GM12864 (cell line): ENCODE results near the gene CUEDC1.

Experiments
- DNase-seq: peaks from one replicate; pipeline ENCODE4 v3.0.0-alpha.2; 2011; ENCODE audit warnings: low read depth
- H3K4me3 ChIP-seq: 2 replicates; pipeline ENCODE4 v1.5.1; 2011; ENCODE audit warnings: mild to moderate bottlenecking, low read depth, low read length, control low read depth
- CTCF ChIP-seq: IDR thresholded peaks from 2 replicates; pipeline ENCODE4 v1.5.1; 2011; ENCODE audit warnings: low read depth, mild to moderate bottlenecking, moderate library complexity, low read length, control low read depth, inconsistent platforms; ENCODE audit errors: missing control alignments

The CUEDC1 gene

GRCh38 chr17:57914273-57915142, 40.7 kb downstream of the CUEDC1 start:
- DNase-seq, result no peak
- H3K4me3 ChIP-seq, result no peak overlapping the region
- TF ChIP-seq CTCF, result no peak

GRCh38 chr17:57913575-57914272, 41.5 kb downstream of the CUEDC1 start:
- DNase-seq, result no peak

GRCh38 chr17:57911834-57912673, 43.2 kb downstream of the CUEDC1 start:
- DNase-seq, result no peak
- no peak overlapping the region for H3K4me3 ChIP-seq
- TF ChIP-seq CTCF, result no peak

More at GRCh38 chr17:57913575-57914272, 41.5 kb downstream of the CUEDC1 start:
- no peak for TF ChIP-seq CTCF
- no peak overlapping the region for H3K4me3 ChIP-seq

GRCh38 chr17:57910462-57911420, 44.5 kb downstream of the CUEDC1 start:
- no peak for TF ChIP-seq CTCF
- H3K4me3 ChIP-seq, result no peak overlapping the region
- DNase-seq, result no peak

- no peak overlapping the region for H3K4me3 ChIP-seq
- TF ChIP-seq CTCF, result no peak
- DNase-seq, result no peak
Measured at GRCh38 chr17:57909551-57909950, 45.7 kb downstream of the CUEDC1 start.

GRCh38 chr17:57908278-57908677, 46.9 kb downstream of the CUEDC1 start:
- H3K4me3 ChIP-seq, result no peak overlapping the region
- no peak for DNase-seq
- TF ChIP-seq CTCF, result no peak
